Naive B cell (primary cell): ENCODE data around the gene SLC24A3. TPM values are rescaled to one million over a fixed set of nuclear protein-coding genes. Genes with fewer than 3 reads are reported as not detected.

Experiments
- ATAC-seq, 2 donors: fragments of 150-1000 bp; cut with Tn5 transposase; 2 replicates each; pipeline ENCODE4 v1.10.0; 2021; ENCODE audit warnings: low read depth in 2 of 2, mild to moderate bottlenecking in 2 of 2, moderate library complexity in 2 of 2
- DNase-seq: peaks from one replicate; pipeline ENCODE4 v3.0.0; 2022
- H3K27ac Mint-ChIP-seq, 6 donors: one replicate each; pipeline ENCODE4 v1.8.0; 2020 to 2022; ENCODE audit warnings: mild to moderate bottlenecking in 6 of 6, mixed read lengths in 6 of 6, moderate library complexity in 5 of 6, inconsistent platforms in 2 of 6
- H3K27me3 Mint-ChIP-seq, 3 donors: one replicate each; pipeline ENCODE4 v1.8.0; 2021 to 2022; ENCODE audit warnings: mixed read lengths in 3 of 3, mild to moderate bottlenecking in 1 of 3
- H3K36me3 Mint-ChIP-seq, 2 donors: one replicate each; pipeline ENCODE4 v1.8.0; 2020 to 2022; ENCODE audit warnings: mixed read lengths in 2 of 2, inconsistent platforms in 1 of 2, mild to moderate bottlenecking in 1 of 2
- H3K4me1 Mint-ChIP-seq, 3 donors: one replicate each; pipeline ENCODE4 v1.8.0; 2020 to 2022; ENCODE audit warnings: mixed read lengths in 3 of 3, inconsistent platforms in 1 of 3, mild to moderate bottlenecking in 1 of 3, moderate library complexity in 1 of 3
- H3K4me3 Mint-ChIP-seq, 8 donors: one replicate each; pipeline ENCODE4 v1.8.0; 2020 to 2022; ENCODE audit warnings: mild to moderate bottlenecking in 8 of 8, mixed read lengths in 8 of 8, moderate library complexity in 8 of 8, inconsistent platforms in 2 of 8
- H3K9me3 Mint-ChIP-seq, 7 donors: one replicate each; pipeline ENCODE4 v1.8.0; 2020 to 2022; ENCODE audit warnings: mixed read lengths in 7 of 7, mild to moderate bottlenecking in 5 of 7, inconsistent platforms in 2 of 7, moderate library complexity in 1 of 7
- polyA plus RNA-seq, 6 donors: library from polyadenylated mRNA; unstranded; fragments of 300-500 nt; fragmentation: Illumina TruSeq; gene quantifications; one replicate each; pipeline ENCODE4 v1.2.3, GENCODE V29; 2021; ENCODE audit warnings: low read depth in 6 of 6

SLC24A3 gene
- polyA plus RNA-seq, 6 donors from 2014 or later, result 0.09 to 0.13 TPM; not detected in 4

- H3K4me3 Mint-ChIP-seq, result no peak overlapping the region
- peaks cover 0 to 2% (median 0%) of the 10 kb centered on the region in 7 donors for H3K9me3 Mint-ChIP-seq
- H3K27me3 Mint-ChIP-seq, result peaks cover 7 to 21% (median 17%) of the 10 kb centered on the region in 3 donors
- no peak overlapping the region for H3K27ac Mint-ChIP-seq
- ATAC-seq (no peak), DNase-seq (no peak)
- H3K36me3 Mint-ChIP-seq, result no peaks in the 10 kb centered on the region
- no peaks in the 10 kb centered on the region for H3K4me1 Mint-ChIP-seq
Measured at GRCh38 chr20:19265646-19266374, 53.4 kb downstream of the SLC24A3 start.

- Mint-ChIP-seq H3K9me3 (peaks cover 0 to 2% (median 0%) of the 10 kb centered on the region in 7 donors), H3K4me1 (no peaks in the 10 kb centered on the region), H3K4me3 (no peak overlapping the region), H3K27me3 (peaks cover 7 to 13% (median 13%) of the 10 kb centered on the region in 3 donors), H3K36me3 (no peaks in the 10 kb centered on the region), H3K27ac (no peak overlapping the region)
- ATAC-seq (no peak), DNase-seq (no peak)
Measured at GRCh38 chr20:19268426-19268825, 56.0 kb downstream of the SLC24A3 start.

GRCh38 chr20:19269737-19270340 is 57.4 kb downstream of the SLC24A3 start:
- H3K4me3 Mint-ChIP-seq, result no peak overlapping the region
- H3K27me3 Mint-ChIP-seq, result peaks cover 4 to 10% (median 9%) of the 10 kb centered on the region in 3 donors
- H3K9me3 Mint-ChIP-seq, result peaks cover 0 to 2% (median 0%) of the 10 kb centered on the region in 7 donors
- no peaks in the 10 kb centered on the region for H3K4me1 Mint-ChIP-seq
- ATAC-seq (no peak), DNase-seq (no peak)
- H3K36me3 Mint-ChIP-seq, result no peaks in the 10 kb centered on the region
- no peak overlapping the region for H3K27ac Mint-ChIP-seq

- Mint-ChIP-seq H3K36me3 (no peaks in the 10 kb centered on the region), H3K4me3 (no peak overlapping the region), H3K27me3 (peaks cover 0 to 8% (median 6%) of the 10 kb centered on the region in 3 donors), H3K4me1 (no peaks in the 10 kb centered on the region), H3K27ac (no peak overlapping the region), H3K9me3 (no peaks in the 10 kb centered on the region)
- DNase-seq (no peak), ATAC-seq (no peak)
Measured at GRCh38 chr20:19271879-19272651, 59.6 kb downstream of the SLC24A3 start.

GRCh38 chr20:19272976-19273654 is 60.7 kb downstream of the SLC24A3 start:
- Mint-ChIP-seq H3K36me3 (no peaks in the 10 kb centered on the region), H3K27me3 (peaks cover 0 to 10% (median 6%) of the 10 kb centered on the region in 3 donors), H3K4me1 (no peaks in the 10 kb centered on the region), H3K4me3 (no peak overlapping the region), H3K9me3 (no peaks in the 10 kb centered on the region), H3K27ac (peak overlapping the region in 1 of 6 donors; percentile 39)
- ATAC-seq (no peak), DNase-seq (no peak)

GRCh38 chr20:19274001-19274400 is 61.6 kb downstream of the SLC24A3 start:
- H3K36me3 Mint-ChIP-seq, result no peaks in the 10 kb centered on the region
- H3K4me1 Mint-ChIP-seq, result no peaks in the 10 kb centered on the region

GRCh38 chr20:19274412-19275015 is 62.1 kb downstream of the SLC24A3 start:
- no peak for DNase-seq
- no peak for ATAC-seq
- Mint-ChIP-seq H3K27ac (no peak overlapping the region), H3K4me1 (no peaks in the 10 kb centered on the region), H3K9me3 (peaks cover 0 to 3% (median 0%) of the 10 kb centered on the region in 7 donors), H3K4me3 (no peak overlapping the region), H3K36me3 (no peaks in the 10 kb centered on the region), H3K27me3 (peaks cover 0 to 9% (median 5%) of the 10 kb centered on the region in 3 donors)

More at GRCh38 chr20:19274001-19274400, 61.6 kb downstream of the SLC24A3 start:
- ATAC-seq (no peak), DNase-seq (no peak)
- Mint-ChIP-seq H3K9me3 (no peaks in the 10 kb centered on the region), H3K27ac (no peak overlapping the region), H3K4me3 (no peak overlapping the region), H3K27me3 (peaks cover 0 to 6% (median 5%) of the 10 kb centered on the region in 3 donors)

- ATAC-seq (no peak), DNase-seq (no peak)
- no peaks in the 10 kb centered on the region for H3K4me1 Mint-ChIP-seq
- peaks cover 0 to 9% (median 5%) of the 10 kb centered on the region in 3 donors for H3K27me3 Mint-ChIP-seq
- no peak overlapping the region for H3K4me3 Mint-ChIP-seq
- peaks cover 0 to 5% (median 0%) of the 10 kb centered on the region in 7 donors for H3K9me3 Mint-ChIP-seq
- no peak overlapping the region for H3K27ac Mint-ChIP-seq
- H3K36me3 Mint-ChIP-seq, result no peaks in the 10 kb centered on the region
Measured at GRCh38 chr20:19275038-19275629, 62.7 kb downstream of the SLC24A3 start.

GRCh38 chr20:19275630-19276071 is 63.2 kb downstream of the SLC24A3 start:
- H3K27me3 Mint-ChIP-seq, result peaks cover 0 to 14% (median 5%) of the 10 kb centered on the region in 3 donors
- ATAC-seq (no peak), DNase-seq (no peak)
- no peaks in the 10 kb centered on the region for H3K36me3 Mint-ChIP-seq
- H3K4me1 Mint-ChIP-seq, result no peaks in the 10 kb centered on the region
- H3K27ac Mint-ChIP-seq, result no peak overlapping the region
- peaks cover 0 to 5% (median 0%) of the 10 kb centered on the region in 7 donors for H3K9me3 Mint-ChIP-seq
- no peak overlapping the region for H3K4me3 Mint-ChIP-seq

- DNase-seq, result no peak
- Mint-ChIP-seq H3K9me3 (peaks cover 0 to 5% (median 0%) of the 10 kb centered on the region in 7 donors), H3K36me3 (no peaks in the 10 kb centered on the region), H3K27me3 (peaks cover 0 to 17% (median 5%) of the 10 kb centered on the region in 3 donors), H3K4me3 (no peak overlapping the region), H3K4me1 (no peaks in the 10 kb centered on the region), H3K27ac (no peak overlapping the region)
- ATAC-seq, result no peak
Measured at GRCh38 chr20:19277381-19277780, 64.9 kb downstream of the SLC24A3 start.

- H3K27ac Mint-ChIP-seq, result no peak overlapping the region
- no peak for ATAC-seq
- H3K36me3 Mint-ChIP-seq, result no peaks in the 10 kb centered on the region
- no peak for DNase-seq
- peaks cover 0 to 22% (median 0%) of the 10 kb centered on the region in 3 donors for H3K27me3 Mint-ChIP-seq
- H3K4me3 Mint-ChIP-seq, result no peak overlapping the region
- peaks cover 0 to 5% (median 0%) of the 10 kb centered on the region in 7 donors for H3K9me3 Mint-ChIP-seq
- H3K4me1 Mint-ChIP-seq, result no peaks in the 10 kb centered on the region
Measured at GRCh38 chr20:19283490-19284025, 71.1 kb downstream of the SLC24A3 start.
